NCI-H2107 treated with DMSO at 0.1 percent for 48 hours (cell line): ENCODE measurements around the gene SEPTIN10.

Source experiments
- DNase-seq: peaks from one replicate; lab custom pipeline; 2025; ENCODE audit not compliant: unreplicated experiment; lab: John Stamatoyannopoulos, UW

Gene SEPTIN10

GRCh38 chr2:109526442-109526970 is 87.3 kb downstream of the SEPTIN10 start:
- no peak for DNase-seq

DNA sequence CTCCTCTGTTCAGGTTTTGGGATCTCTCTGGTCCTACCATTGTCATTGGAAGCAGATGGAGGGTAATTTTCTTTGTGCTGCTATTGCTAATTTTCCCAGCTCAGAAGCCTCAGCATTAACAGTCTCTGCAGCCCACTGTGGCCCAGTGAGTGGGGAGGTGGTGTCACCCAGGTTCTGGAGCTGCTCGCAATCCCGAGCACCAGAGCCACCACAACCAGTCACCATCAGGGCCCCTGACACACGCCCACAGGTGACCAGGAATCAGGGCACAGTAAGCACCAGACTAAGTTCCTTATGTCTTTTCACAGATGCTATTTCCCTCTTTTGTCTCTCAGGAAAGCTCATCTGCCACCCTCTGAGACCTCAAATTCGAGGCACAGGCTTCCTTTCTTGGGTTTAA is 87.9 kb downstream of the SEPTIN10 start:
- no peak for DNase-seq

DNA sequence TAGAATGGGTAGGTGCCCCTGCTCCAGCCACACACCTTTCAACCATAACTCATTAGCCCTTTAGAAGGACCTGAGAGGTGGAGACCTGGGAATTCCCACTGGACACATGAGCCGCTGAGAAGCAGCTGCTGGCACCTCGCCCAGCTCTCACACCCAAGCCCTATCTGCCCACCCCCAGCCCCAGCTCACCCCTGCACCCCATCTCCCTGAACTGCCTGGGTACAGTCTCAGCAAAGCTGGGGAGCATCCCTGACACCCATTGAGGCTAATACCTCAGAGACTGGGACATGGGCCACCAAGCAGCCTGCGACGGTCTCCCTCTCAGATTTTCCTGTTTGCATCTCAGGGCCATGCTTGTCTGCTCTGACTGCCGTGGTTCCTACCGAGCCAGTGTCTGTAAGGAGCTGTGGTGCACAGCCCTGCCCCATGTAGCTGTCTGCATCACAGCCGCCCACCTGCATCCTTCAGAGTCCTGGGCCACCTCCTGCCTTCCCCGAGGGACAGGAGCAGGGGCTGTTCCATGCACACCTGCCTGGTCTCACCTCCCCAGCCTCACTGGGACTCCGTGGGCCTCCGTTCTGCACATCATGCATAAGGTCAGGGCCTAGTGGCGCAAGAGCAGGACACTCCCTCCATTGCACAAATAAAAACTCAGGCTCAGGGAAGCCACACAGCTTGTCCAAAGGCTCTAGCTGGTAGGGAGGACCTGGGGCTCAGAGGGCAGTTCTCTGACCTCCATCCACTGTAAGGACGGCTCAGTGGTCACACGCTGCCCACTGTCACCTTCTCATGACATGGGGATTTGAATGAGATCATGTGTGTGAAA is 90.0 kb downstream of the SEPTIN10 start:
- DNase-seq = no peak

DNA sequence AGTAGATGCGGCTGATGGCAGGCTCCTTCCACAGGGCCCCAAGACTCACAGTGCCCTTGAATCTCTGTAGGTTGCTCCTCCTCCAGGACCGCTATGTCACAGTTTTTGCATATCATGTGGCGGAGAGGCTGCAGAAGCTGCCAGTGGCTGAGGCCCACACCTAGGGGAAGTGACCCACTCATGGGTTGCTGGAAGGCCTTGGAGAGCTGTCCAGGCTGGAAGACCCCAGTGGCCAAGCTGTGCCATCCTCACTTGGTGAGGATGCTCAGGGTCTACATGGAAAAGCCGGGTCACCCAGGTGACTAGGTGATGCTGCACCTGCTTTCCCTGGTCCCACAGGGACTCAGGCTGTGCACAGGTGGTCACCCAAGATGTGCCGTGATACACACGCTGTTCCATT is 90.6 kb downstream of the SEPTIN10 start:
- no peak for DNase-seq

GRCh38 chr2:109522063-109522374 is 91.7 kb downstream of the SEPTIN10 start:
- DNase-seq = no peak

GRCh38 chr2:109521233-109522062 is 92.3 kb downstream of the SEPTIN10 start:
- no peak for DNase-seq

- DNase-seq = no peak
Observed at GRCh38 chr2:109519513-109519912, 94.3 kb downstream of the SEPTIN10 start.

DNA sequence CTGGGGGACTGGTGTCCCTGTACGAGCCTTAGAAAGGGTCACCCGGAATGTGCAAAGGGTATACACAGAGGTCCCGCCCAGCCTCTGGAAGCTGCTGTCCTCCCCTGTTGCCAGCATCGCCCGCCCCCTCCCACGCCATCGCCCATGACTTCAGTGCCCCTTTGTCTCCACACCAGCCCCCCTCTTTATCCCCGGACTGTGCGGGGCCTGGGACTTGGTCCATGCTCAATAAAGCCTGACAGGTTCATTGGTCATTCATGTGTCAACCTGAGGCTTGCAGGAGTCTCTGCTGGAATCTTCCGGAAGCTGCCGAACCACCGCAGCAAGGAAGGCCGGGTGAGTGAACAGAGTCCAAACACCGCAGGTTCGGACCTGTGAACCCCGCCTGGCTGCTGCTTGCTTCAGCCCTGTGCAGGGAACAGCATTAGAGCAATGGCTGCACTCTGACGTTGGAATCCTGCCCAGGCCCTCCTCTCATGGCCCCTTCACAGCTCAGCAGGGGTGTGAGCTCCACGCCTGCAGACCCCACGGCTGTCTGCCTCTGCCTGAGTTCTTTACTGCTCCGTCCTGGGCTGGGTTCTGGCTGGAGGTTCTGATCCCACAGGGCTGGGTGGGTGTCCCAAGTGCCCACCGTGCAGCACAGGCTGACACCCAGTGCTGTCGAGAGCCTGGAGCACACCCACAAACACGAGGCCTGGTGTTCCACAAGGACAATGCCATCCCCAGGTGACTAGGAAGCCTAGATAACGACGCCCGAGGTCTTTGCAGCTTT is 96.5 kb downstream of the SEPTIN10 start:
- no peak for DNase-seq

DNA sequence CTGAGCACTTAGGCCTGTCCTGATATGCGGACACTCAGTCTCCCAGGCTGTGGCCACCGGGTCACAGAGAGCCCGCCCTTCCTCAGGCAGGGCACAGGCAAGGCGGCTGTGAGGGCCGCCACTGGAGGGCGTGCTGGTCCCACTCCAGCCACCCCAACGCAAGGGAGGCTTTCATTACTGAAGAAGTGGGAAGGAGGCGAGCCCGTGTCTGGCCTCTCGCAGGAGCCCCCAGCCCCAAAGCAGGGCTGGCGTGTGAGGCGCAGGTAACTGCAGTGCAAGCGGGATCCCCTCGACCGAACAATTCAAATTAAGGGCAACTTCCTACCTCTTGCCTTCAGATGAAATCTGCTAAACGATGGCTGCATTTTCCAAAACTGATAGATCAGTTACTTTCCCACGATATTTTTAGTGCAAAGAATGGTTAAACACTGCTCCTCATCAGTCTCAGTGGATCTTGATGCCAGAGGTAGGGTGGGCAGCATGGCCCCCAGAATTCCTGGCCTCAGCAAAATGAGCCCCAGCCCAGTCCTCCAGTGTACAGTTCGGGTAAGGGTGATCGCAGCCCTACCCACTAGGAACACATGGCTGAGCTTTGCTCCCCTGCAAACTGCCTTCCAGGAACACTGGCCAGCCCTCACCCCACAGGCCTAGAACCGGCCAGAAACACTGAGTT is 97.2 kb downstream of the SEPTIN10 start:
- DNase-seq = no peak

DNA sequence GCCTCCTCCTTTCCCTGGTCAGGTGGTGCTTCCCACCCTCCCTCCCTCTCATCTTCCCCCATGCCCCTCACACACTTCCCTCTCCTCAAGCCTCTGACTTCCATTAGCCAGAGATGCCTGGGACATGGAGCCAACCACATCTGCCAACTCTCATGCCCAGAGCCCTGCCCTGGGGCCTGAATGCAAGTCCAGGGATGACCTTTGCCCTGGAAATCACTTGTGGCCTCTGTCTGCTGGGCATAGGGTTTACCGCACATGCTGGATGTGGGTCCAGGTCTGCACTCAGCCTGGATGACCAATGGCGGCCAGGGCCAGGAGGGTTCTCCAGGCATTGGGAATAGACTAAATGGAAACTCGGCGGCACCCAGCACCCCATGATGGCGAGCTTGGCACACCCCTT is 98.9 kb downstream of the SEPTIN10 start:
- no peak for DNase-seq

DNA sequence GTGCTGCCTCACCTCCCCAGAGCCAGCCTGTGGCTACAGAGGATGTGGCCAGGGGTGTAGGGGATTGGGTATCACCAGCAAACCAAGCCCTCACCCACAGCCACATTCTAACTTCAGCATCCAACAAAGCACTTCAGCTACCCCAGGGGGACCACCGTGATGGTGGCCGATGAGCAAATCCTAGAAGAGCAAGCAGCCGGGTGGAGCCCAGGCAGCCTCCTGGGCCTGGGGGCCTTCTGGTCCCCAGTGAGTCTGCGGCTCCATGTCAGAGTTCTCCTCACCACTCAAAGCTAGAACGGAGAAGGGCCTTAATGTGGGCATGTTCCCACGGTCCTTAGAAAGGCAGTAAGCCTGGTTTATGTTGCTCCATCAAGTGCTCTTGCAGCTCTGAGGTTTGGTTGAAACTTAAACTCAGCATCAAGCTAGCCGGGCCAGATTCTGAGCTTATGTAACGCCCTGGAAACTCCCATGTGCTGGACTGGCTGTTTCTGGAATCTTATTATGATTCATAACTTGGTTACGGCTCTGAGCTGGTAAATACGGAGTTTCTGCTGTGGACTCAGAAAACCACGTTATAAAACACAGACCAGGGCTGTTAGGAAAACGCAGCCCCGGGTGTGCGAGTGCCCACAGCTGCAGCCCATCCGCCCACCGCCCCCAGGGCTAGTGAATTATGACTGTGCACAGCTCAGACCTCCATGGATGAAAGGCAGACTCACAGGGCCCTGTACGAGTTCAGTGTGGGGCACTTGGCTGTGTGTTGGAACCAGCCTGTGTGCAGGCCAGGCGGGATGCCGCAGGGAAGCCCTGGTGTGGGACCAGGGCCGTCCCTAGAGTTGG is 99.8 kb downstream of the SEPTIN10 start:
- no peak for DNase-seq

DNA sequence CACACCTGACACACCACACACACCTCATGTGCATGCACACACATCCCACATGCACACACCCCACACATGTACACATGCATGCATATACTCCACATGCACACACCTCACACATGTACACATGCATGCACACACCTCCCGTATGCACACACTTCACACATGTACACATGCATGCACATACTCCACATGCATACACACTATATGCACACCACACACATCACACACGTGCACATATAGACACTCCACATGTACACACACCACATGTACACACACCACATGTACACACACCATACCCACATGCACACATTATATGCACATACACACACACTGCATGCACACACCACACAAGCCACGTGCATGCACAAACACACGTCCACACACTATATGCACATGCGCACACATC is 100.5 kb downstream of the SEPTIN10 start:
- DNase-seq = no peak

GRCh38 chr2:109512076-109512475 is 101.7 kb downstream of the SEPTIN10 start:
- no peak for DNase-seq

- no peak for DNase-seq
Observed at GRCh38 chr2:109511168-109511567, 102.6 kb downstream of the SEPTIN10 start.

DNA sequence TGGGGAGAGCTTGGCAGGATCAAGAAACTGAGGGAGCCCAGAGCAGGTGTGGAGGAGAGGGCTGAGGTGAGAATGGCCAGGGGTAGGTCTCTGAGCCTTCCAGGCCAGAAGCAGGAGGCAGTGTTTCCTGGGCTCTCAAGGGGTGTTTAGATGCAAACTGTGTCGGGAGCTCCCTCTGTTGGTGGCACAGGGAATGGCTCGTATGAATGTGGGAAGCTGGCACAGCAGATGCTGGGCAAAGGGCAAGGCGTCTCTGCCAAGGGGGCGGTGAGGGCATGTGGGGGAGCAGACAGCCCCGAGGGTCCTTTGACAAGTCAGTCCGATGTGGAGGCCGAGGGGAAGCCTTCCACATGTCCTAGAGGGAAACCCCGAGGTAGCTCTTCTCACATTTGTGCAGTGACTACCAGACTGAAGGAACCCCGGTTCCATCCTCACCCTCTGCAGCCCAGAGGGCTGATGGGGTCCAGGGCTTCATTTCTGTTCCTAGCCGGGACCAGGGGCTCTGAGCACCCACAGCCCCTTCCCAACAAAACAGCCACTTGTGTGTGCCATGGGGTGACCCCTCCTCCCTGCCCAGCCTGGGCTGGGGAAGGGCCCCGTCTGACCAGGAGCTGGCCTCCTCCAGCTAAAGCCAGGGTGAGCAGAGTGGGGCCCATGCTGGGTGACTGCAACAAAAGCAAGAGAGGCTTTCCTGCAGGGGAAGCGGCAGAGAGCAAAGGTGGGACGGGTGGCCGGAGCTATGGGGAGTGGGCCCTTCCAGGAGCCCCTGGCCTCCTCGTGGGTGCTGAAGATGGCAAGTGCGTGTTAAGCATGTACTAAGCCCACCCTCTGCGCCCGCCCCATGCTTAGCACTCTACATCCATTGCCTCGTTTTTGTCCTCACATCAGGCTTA is 103.4 kb downstream of the SEPTIN10 start:
- peak; percentile 22 for DNase-seq

DNA sequence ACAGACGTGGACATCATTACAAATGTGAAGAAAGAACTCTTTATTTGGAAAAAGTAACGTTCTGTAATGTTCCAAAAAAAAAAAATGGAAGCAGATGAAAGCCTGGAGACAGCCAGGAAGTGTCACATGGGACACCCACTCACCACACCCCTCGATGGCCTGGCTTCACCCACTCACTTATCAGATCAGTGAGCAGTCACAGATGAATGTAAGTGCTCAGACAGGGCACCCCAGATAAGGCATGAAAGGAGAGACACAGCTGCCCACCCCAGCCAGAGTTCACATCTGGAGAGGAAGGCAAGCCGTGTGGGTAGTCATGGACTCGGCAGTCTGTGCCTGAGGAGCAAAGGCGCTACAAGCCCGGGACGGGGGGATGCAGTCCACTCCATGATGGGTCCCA is 105.2 kb downstream of the SEPTIN10 start:
- DNase-seq = no peak

DNA sequence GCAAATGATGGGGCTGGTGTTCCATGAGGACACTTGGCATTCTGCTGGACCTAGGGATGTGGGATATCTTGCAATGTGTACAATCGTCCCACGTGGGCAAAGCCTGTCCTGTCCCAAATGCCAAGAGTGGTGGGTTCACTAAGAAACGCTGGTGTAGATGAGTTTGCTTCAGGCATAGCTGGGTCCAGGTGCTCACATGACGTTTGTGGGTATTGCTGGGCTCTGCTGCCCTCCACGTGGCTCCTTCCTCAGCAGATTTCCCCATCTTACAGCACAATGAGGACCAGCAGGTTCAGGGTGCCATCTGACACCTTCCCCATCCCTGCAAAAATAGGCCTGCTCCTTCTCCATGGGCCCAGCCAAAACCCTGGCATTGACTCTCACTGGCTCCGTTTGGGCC is 105.9 kb downstream of the SEPTIN10 start:
- DNase-seq = no peak

DNA sequence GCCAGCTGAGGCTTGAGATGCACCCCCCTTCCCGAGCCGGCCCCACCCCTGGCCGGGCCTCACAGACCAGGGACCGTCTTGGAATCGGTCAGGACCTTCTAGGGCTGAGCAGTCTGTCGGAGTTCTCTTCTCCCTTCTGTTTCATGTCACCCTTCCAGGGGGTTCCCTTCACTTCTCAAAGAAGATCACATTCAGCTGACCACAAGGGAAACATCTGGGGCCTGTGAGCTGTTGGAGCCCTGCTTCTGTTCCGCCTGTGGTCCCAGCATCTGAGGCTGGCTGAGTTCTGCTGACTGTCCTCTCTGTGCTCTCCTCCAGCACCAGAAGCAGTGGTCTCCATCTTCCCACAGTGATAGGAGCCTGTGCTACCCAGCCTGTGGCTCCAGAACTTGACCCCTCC is 106.5 kb downstream of the SEPTIN10 start:
- no peak for DNase-seq

DNA sequence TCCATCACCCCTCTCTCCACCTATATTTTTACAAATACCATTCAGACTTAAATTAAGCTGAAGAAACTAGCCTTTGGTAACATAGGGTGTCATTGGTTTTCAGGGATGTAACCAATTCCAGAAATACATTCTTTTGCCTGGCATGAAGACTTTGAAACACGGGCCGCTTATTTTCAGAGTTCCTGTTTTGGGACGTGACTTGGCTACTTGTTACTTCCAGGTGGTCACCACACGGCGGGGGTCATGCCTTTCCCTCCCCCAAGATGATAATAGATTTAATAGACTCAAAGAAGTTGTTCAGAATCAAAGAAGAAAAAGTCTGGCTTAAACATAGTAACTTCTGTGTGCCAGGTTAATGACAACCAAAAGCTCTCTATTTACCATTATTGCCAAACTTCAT is 110.6 kb downstream of the SEPTIN10 start:
- no peak for DNase-seq
